WTC11 (cell line): ENCODE results near the gene SLC44A1.

Source experiments
- CTCF ChIP-seq: fragments of 200-600 bp; IDR thresholded peaks from 2 replicates; pipeline ENCODE4 v1.8.0; 2022; ENCODE audit warnings: antibody characterized with exemption
- E2F5 ChIP-seq: sonication (generic); formaldehyde crosslinking; IDR thresholded peaks from 2 replicates; pipeline ENCODE4 v1.8.1; 2022; ENCODE audit warnings: mild to moderate bottlenecking, moderate library complexity, missing genetic modification reagents
- ETV6 ChIP-seq: sonication (generic); formaldehyde crosslinking; IDR thresholded peaks from 2 replicates; pipeline ENCODE4 v1.8.1; 2022; ENCODE audit warnings: mild to moderate bottlenecking, missing genetic modification reagents
- PREB ChIP-seq: sonication (generic); formaldehyde crosslinking; IDR thresholded peaks from 2 replicates; pipeline ENCODE4 v1.8.1; 2022; ENCODE audit warnings: mild to moderate bottlenecking, missing genetic modification reagents, moderate library complexity, borderline replicate concordance
- USF2 ChIP-seq: sonication (generic); formaldehyde crosslinking; IDR thresholded peaks from 2 replicates; pipeline ENCODE4 v1.8.1; 2023; ENCODE audit warnings: mild to moderate bottlenecking, missing genetic modification reagents, moderate library complexity
- TF ChIP-seq, protein P1 (sequence below): fragments of 250-450 bp; sonication (Bioruptor Pico); IDR thresholded peaks from 2 replicates; pipeline ENCODE4 v1.8.0; 2021; ENCODE audit warnings: mild to moderate bottlenecking

- no peak for TF ChIP-seq PREB (CRISPR knock-in tag)
- no peak for TF ChIP-seq USF2 (CRISPR knock-in tag)
- no peak for TF ChIP-seq E2F5
- no peak for TF ChIP-seq CTCF
- TF ChIP-seq, protein P1, sequence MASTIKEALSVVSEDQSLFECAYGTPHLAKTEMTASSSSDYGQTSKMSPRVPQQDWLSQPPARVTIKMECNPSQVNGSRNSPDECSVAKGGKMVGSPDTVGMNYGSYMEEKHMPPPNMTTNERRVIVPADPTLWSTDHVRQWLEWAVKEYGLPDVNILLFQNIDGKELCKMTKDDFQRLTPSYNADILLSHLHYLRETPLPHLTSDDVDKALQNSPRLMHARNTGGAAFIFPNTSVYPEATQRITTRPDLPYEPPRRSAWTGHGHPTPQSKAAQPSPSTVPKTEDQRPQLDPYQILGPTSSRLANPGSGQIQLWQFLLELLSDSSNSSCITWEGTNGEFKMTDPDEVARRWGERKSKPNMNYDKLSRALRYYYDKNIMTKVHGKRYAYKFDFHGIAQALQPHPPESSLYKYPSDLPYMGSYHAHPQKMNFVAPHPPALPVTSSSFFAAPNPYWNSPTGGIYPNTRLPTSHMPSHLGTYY (CRISPR knock-in tag) = no peak
- TF ChIP-seq ETV6 (CRISPR knock-in tag) = no peak
Measured at GRCh38 chr9:105275111-105275510, 30.7 kb downstream of the SLC44A1 start.
